ENCODE measurements around the gene GPR27. TPM values are rescaled to one million over a fixed set of nuclear protein-coding genes. Genes with fewer than 3 reads are reported as not detected.

Gene GPR27
- total and polyA plus RNA-seq, 2 of the 8 experiments (the other 6 are each of a cell fraction or from before 2014, with no cell fraction given) = 11.3 to 12.5 TPM

DNA sequence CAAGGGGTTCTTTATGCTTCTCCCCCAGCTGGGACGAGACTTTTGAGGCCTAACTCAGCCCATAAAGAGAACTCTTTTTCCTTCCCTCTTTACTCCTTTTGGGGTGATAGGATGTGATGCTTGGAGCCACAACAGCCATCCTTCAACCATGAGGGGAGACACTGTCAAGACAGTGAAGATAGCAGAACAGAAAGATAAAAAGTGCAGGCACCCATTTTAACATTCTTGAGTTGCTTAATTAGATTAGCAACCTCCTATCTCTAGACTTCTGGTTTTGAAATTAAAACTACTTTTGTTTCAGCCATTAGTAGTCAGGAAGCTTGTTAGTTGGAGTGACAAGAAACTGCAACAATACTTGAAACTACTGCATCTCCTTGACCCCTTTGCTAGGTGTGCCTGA lies 6.5 kb downstream of the GPR27 start:
- DNase-seq (ENCODE audit: low read depth in 1 of 2, low spot score in 2 of 2) = no peak
- H3K18ac ChIP-seq (ENCODE audit: extremely low read depth, low read length) = no peak overlapping the region
- H3K79me1 ChIP-seq (ENCODE audit: low read depth, low read length) = no peaks in the 10 kb centered on the region
- no peak overlapping the region for H3K23ac ChIP-seq (ENCODE audit: insufficient read length)
- H4K8ac ChIP-seq (ENCODE audit: extremely low read depth, insufficient read depth, low read length) = no peak overlapping the region
- no peak for FAIRE-seq
- no peaks in the 10 kb centered on the region for H3K9me3 ChIP-seq (ENCODE audit: insufficient read depth in 2 of 2, low read depth in 1 of 2, low read length in 1 of 2)
- no peak overlapping the region for H4K5ac ChIP-seq (ENCODE audit: insufficient read length, low read depth, low read length)
- no peak overlapping the region for H2BK12ac ChIP-seq (ENCODE audit: low read depth, low read length)
- no peak overlapping the region for H4K91ac ChIP-seq (replicated peaks; ENCODE audit: insufficient read length, low read length)
- no peak overlapping the region for H2BK20ac ChIP-seq (ENCODE audit: low read length)
- H2AFZ ChIP-seq (ENCODE audit: low read length) = no peak overlapping the region
- POLR2A ChIA-PET (ENCODE audit: partially characterized antibody) = no interaction called here
- no peak overlapping the region for H3K27ac ChIP-seq (ENCODE audit: low read depth, low read length)
- no peak overlapping the region for H3K9ac ChIP-seq (replicated peaks in 1 of 4; ENCODE audit: extremely low read depth in 1 of 4, low read depth in 3 of 4, low read length in 3 of 4)
- H3K4ac ChIP-seq (replicated peaks; ENCODE audit: insufficient read length, low read depth, low read length) = no peak overlapping the region
- no peaks in the 10 kb centered on the region; a peak in 1 of 4 replicates for H3K79me2 ChIP-seq (ENCODE audit: control insufficient read depth in 1 of 2, insufficient read depth in 2 of 2, low read length in 2 of 2)
- TF ChIP-seq ZNF274 (IDR thresholded peaks at IDR 0.05; ENCODE audit: borderline replicate concordance, extremely low read depth, low read length) (no peak), SIX5 (IDR thresholded peaks at IDR 0.05; ENCODE audit: low read depth, low read length) (no peak), JUN (IDR thresholded peaks at IDR 0.05; ENCODE audit: low read depth, low read length) (no peak)
- peaks cover under 1 to 10% (median 7%) of the 10 kb centered on the region in 4 experiments; a peak in 6 of 7 replicates for H3K27me3 ChIP-seq (replicated peaks in 1 of 4; ENCODE audit: control insufficient read depth in 3 of 4, extremely low read depth in 1 of 4, insufficient read depth in 3 of 4, low read length in 3 of 4)
- no peak overlapping the region for H2AK5ac ChIP-seq (ENCODE audit: low read depth, low read length)
- H2BK5ac ChIP-seq (ENCODE audit: low read depth, low read length) = no peak overlapping the region
- 100% methylated on average over 1 of the region's 1 CpG; no CpG with 5 or more reads in 1 of the 2 experiments for WGBS, 2 experiments (ENCODE audit: extremely low coverage in 1 of 2, insufficient coverage in 1 of 2, insufficient read length in 1 of 2, insufficient replicate concordance in 2 of 2, low coverage in 1 of 2, low lambda C conversion rate in 2 of 2, missing lambda C conversion rate in 1 of 2)
- CTCF ChIA-PET (ENCODE audit: partially characterized antibody) = interaction anchor here (1.1 to 1.6 kb wide), 3 partner anchors 21 to 56 kb away, joined by 3 read pairs; no protein-coding TSS in a partner anchor
- H3K36me3 ChIP-seq (ENCODE audit: control insufficient read depth in 2 of 4, insufficient read depth in 4 of 4, low read length in 3 of 4) = no peaks in the 10 kb centered on the region
- H2BK120ac ChIP-seq (replicated peaks; ENCODE audit: low read depth, low read length) = no peak overlapping the region
- peaks cover 0 to 3% (median 2%) of the 10 kb centered on the region in 4 experiments; a peak in 3 of 7 replicates for H3K4me1 ChIP-seq (replicated peaks in 1 of 4; ENCODE audit: control insufficient read depth in 3 of 4, insufficient read depth in 4 of 4, low read length in 3 of 4)
- H3K4me3 ChIP-seq (ENCODE audit: extremely low read depth in 1 of 4, insufficient read depth in 2 of 4, low read depth in 3 of 4, low read length in 4 of 4) = no peak overlapping the region
- no peak overlapping the region for H3K4me2 ChIP-seq (ENCODE audit: insufficient read depth in 1 of 2, low read depth in 2 of 2, low read length in 2 of 2)
- no peaks in the 10 kb centered on the region for H3K23me2 ChIP-seq (ENCODE audit: low read depth, low read length)
- no peak overlapping the region for H2BK15ac ChIP-seq (ENCODE audit: low read length)
- H3K56ac ChIP-seq (replicated peaks; ENCODE audit: insufficient read length, low read depth, low read length) = no peak overlapping the region
- no peaks in the 10 kb centered on the region for H4K20me1 ChIP-seq (replicated peaks in 1 of 2; ENCODE audit: control insufficient read depth in 1 of 2, insufficient read depth in 2 of 2, low read length in 2 of 2)
- H3K14ac ChIP-seq (ENCODE audit: insufficient read length) = no peak overlapping the region

All from H1 (cell line).